HPDE6-E6E7 (cell line): Measurements from ENCODE around the gene GAK.

Source experiments
- DNase-seq: peaks from one replicate; pipeline ENCODE4 v3.0.0; 2011; ENCODE audit warnings: missing footprints; ENCODE audit errors: extremely low spot score

GAK gene

DNA sequence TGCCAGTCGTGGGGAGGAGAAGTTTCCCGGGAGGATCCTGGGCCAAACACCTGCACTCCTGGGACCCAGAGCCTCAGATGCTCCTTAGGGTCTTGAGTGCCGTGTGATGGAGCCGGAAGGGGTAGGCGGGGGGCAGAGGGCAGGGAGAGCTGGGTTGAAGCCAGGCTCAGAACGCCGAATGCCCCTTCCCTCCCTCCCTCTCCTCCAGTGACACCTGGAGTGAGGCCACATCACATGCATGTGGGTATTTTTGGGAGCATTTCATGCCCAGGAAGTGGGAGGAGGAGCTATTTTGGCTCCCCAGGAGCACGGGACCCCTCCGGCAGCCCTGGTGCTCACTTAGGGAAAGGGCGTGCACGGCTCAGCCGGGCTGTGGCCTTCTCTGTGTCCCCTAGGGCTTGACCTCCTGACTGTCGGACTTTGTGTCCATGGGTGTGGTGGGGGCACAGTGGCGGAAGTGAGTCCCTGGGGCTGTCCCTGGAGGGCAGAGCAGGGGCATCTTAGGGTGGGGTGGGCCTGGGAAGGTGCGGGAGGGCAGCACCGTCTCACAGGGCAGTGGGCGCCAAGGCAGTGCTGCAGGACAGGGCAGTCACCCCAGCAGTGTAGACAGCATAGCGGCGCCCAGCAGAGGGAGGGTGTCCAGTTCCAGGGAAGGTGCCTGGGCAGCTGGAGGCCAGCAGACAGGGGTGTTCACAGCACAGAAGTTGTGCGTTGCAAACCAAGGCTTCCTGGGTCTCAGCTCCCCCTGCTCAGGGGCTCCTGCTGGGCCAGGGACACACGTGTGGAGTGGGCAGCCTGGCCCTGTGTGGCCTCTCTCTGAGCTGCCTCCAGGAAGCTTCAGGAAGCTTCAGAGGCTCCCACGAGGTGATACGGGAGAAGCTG is 101.3 kb downstream of the GAK start:
- DNase-seq: no peak

DNA sequence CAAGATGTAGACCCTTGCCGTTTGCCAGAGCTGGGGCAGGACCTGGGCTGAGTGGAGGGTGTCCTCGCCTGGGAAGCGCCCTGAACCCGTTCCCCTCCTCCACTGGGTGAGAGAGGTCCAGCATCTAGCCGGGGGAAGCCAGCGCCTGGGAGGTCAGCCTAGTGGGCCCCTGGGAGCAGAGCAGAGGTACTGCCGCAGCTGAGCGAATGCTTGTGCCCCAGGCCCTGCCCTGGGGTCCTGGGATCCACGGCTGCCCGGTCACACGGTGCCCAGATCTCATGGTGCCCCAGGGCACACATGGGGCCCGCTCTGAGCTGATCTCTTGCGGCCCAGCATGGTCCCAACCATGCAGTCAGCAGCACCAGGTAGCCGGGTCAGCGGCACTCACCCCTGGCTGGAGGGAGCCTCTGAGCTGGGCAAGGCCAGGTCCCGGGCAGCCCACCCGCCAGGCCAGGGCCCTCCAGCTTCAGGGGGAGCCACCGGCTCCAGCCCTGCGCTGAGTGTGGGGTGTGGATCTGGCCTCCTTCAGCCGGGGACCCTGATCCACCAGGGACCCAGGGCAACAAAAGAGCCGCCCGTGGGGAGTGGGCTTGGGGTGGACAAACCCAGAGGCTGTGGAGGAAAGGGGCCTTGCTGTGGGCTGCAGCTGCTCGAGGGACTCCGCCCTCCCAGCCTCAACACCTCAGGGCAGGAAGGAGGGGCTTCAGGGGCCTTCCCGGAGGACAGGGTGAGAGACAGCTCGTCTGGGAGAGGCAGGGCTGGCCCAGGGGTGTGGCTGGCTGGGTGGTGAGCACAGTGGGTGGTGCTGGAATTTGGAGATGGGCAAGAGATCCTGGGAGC is 102.1 kb downstream of the GAK start:
- no peak for DNase-seq

GRCh38 chr4:829291-829690 is 102.8 kb downstream of the GAK start:
- DNase-seq: no peak

DNA sequence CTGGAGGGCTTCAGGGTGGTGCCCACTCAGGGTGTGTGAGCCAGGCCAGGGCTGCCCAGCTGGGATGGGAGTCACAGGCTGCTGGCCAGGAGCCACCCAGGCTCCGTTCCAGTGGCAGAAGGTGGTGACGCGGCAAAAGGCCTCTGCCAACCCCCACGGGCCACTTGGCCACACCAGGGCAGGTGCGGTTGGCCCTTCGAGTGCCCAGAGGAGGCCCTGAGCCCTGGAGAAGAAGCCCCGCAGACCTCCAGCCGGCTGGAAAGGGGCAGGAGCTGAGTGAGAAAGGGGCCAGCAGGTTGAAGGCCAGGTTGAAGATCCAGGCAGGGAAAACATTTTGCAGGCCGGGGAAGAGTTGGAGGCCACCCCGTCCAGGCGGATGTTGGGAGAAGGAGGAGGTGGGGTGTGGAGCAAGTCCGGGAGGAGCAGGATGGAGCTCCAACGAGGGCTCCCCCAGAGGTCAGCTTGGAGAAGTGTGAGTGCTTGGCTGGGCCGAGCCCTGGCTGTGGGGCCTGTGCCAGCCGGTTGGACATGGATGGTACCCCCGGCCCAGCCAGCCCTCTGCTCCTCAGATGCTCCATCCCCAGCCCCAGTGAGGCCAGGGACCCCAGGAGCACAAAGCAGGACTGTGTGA is 103.4 kb downstream of the GAK start:
- DNase-seq: peak; percentile 44

GRCh38 chr4:827209-828081 is 104.7 kb downstream of the GAK start:
- no peak for DNase-seq

- DNase-seq: no peak
Observed at GRCh38 chr4:826508-827208, 105.5 kb downstream of the GAK start.

DNA sequence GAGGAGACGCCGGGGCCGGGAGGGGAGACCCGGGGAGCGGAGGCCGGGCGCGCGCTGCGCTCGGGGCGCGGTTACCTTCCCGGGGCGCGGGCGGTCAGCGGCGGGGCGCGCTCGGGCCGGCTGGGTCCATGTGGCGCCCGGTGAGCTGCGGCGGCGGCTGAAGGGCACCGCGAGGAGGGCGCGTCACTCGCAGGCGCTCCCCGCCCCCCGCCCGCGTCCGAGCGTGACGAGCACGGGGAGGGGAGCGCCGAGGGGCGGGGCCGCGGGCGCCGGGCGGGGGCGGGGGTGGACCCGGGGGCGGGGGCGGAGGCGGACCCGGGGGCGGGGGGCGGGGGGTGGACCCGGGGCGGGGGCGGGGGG is 106.2 kb downstream of the GAK start, which contains the start of gene CPLX1:
Gene CPLX1, minus strand, starts transcription at position 159 of the 360 bp plus-strand sequence. CDS start 1,607 bp downstream, outside the sequence.
- DNase-seq: peak; percentile 43

- peak; percentile 38 for DNase-seq
Observed at GRCh38 chr4:825063-825970, 106.8 kb downstream of the GAK start.

DNA sequence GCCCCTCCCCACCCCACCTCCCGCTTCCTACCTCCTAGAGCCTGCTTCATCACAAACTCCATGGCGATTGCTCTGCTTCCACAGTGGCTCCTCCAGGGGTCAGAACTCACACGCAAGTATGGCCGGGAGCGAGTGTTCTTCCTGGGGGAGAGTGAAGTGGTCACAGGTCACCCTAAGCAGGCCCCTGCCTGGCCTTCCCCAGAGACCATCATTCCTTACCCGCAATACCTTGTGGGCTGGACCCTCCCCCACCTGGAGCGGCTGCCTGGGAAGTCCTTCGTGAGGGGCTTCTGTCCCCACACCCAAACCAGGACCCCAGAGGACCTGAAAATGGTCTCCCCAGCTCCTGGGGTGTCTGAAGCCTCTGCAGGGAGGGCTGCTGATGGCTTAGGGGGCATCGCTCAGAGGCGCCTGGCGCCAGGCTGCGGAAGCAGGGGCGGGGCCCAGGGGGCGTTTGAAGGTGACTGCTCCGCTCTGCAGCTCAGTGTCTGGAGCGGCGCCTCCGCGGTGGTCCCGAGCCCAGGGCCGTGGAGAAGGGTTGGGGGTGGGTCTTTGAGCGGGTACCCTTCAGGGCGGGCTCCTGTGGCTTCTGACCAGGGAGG is 107.6 kb downstream of the GAK start:
- DNase-seq: no peak

DNA sequence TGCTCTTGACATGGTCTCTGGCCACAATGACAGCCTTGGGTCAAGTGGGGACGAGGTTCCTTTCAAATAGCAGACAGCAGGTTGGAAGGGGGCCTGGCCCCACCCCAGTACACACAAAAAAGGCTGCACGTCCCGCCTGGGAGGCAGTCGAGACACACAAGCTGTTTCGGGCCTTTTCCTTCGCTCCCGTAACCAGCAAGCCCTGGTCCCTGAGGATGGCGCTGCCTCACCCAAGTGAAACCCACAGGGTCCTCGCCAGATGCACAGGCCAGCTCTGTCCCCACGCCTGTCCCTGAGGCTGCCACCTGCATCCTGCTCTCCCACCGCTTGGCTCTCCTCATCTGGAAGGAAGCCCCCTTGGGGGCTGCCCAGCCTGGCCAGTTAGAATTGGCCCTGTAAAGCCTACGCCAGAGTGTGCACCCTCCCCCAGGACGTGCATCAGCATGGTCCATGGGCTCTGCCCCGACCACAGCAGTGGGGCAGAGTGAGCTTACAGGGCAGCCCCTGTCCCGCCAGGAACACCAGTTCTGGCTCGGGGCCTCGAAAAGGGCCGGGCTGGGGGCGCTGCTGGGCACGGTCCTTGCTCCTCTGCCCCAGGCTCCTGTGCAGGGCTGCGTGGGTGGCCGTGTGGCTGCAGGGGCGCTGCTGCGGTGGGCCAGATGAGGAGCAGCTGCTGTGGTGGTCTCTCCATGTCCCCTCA is 108.2 kb downstream of the GAK start:
- no peak for DNase-seq

DNA sequence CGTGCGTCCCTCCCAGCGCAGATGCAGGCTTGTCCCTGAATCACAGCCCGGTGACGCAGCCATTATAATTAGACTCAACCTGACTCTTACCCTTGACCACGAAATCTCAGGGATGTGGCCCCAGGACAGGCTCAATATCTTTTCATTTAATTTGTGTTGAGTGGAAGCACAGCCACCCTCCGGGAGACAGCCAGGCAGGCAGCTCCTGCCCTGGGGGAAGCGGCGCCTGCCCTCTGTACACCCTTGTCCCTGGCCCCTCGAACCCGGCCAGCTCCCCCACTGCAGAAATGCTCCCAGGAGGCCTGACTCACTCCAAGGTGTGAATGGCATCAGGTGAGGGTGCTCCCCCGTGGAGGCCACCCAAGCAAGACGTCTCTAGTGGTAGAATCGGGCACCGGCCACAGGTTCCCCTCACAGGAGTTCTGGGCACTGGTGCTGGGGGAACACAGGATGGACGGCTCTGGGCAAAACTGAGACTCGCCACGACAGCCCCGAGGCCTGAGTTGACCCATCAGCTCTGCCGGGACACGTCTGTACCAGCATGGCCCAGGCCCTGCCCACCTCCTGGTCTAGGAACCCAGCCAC is 108.8 kb downstream of the GAK start:
- no peak for DNase-seq

GRCh38 chr4:822361-823175 is 109.5 kb downstream of the GAK start:
- no peak for DNase-seq

GRCh38 chr4:821631-822030 is 110.5 kb downstream of the GAK start:
- DNase-seq: no peak

DNA sequence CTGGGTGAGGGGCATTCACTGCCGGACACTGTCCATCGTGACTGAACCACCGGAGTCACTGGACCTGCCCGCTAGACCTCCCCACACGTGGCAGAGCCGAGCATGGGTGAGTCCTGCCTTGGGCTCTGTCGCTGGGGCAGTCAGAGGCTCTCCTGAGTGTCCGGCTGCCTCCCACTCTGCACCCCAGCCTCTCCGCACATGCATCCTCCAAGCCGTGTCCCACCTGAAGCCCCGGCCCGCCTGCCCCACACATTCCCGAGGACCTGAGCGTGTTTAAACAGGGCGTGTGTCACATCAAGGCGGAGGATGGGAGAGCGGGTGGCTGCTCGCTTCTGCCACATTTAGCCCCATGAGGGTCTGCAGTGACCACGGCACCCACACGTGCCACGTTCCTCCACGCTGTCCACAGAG is 110.9 kb downstream of the GAK start:
- no peak for DNase-seq

DNA sequence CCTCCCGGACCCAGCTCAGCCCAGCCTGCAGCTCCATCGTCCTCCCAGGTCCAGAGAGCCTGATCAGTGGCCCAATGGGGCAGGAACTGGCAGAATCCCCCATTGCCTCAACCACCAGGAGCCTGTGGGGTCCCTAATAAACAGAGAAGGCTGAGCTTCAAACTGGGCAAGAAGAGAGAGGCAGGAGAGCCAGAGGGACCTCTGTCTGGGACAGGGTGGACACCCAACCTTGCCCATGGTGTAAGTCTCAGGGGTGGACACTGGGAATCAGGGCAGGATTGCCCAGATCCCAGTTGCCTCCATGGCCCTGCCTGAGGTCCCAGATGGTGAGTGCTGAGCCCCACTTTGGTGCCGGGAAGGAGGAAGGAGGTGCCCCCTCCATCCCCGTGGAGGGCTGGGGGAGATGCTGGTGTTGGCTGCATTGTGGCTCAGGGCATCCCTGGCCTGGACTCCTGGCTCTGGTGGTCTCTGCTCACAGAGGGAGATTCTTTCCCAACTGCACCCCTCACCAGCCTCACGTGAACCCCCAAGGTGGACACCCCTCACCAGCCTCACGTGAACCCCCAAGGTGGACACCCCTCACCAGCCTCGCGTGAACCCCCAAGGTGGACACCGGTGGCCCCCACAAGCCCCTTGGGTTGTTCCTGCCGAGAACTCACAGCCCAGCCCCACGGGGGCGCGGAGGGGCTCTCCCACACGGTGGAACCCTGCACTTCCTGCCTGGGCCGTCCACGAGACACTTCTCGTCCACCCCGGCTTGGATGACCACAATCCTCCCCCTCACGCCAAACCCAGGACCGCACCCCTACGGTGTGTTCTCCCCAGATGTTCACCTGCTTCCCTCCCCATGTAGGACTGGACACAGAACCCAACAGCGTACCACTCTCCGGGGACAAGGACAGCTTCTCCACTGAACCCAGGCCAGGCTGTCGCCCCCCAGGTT is 111.6 kb downstream of the GAK start:
- DNase-seq: no peak
